Midbrain (tissue), 1 donor: ENCODE results near the gene FFAR4.

Source experiments
- DNase-seq: peaks from one replicate; lab custom pipeline; 2025; lab: John Stamatoyannopoulos, UW

Gene FFAR4

GRCh38 chr10:93572606-93573005, 6.1 kb downstream of the FFAR4 start:
- DNase-seq, result no peak

- DNase-seq, result peak; percentile 25
These were observed 6.8 kb downstream of the FFAR4 start for GRCh38 chr10:93573051-93573909.

- no peak for DNase-seq
These were observed 7.5 kb downstream of the FFAR4 start for GRCh38 chr10:93573924-93574323.

- no peak for DNase-seq
These were observed 10.4 kb downstream of the FFAR4 start for GRCh38 chr10:93576888-93577287.

- no peak for DNase-seq
These were observed 11.1 kb downstream of the FFAR4 start for GRCh38 chr10:93577565-93577964.

GRCh38 chr10:93579089-93579488, 12.6 kb downstream of the FFAR4 start:
- DNase-seq, result no peak

GRCh38 chr10:93579985-93580711, 13.7 kb downstream of the FFAR4 start:
- no peak for DNase-seq

GRCh38 chr10:93580828-93581227, 14.4 kb downstream of the FFAR4 start:
- no peak for DNase-seq

- DNase-seq, result no peak
These were observed 18.0 kb downstream of the FFAR4 start for GRCh38 chr10:93584445-93584844.

- DNase-seq, result no peak
These were observed 23.4 kb downstream of the FFAR4 start for GRCh38 chr10:93589648-93590562.

GRCh38 chr10:93590638-93591037, 24.2 kb downstream of the FFAR4 start:
- no peak for DNase-seq

- no peak for DNase-seq
These were observed 24.8 kb downstream of the FFAR4 start for GRCh38 chr10:93591065-93591808.

- DNase-seq, result no peak
These were observed 26.8 kb downstream of the FFAR4 start for GRCh38 chr10:93593254-93593653.

- DNase-seq, result no peak
These were observed 27.3 kb downstream of the FFAR4 start for GRCh38 chr10:93593749-93594148.

- no peak for DNase-seq
These were observed 28.1 kb downstream of the FFAR4 start for GRCh38 chr10:93594518-93594917.

- DNase-seq, result no peak
These were observed 29.1 kb downstream of the FFAR4 start for GRCh38 chr10:93595378-93596161.

GRCh38 chr10:93596539-93596938, 30.1 kb downstream of the FFAR4 start:
- DNase-seq, result no peak

- DNase-seq, result no peak
These were observed 30.7 kb downstream of the FFAR4 start for GRCh38 chr10:93597075-93597599.

GRCh38 chr10:93598157-93598556, 31.7 kb downstream of the FFAR4 start:
- no peak for DNase-seq

- DNase-seq, result no peak
These were observed 32.9 kb downstream of the FFAR4 start for GRCh38 chr10:93599335-93599734.
